H1 (cell line): Measurements from ENCODE around the gene TRMT2B. TPM values are rescaled to one million over a fixed set of nuclear protein-coding genes. Genes with fewer than 3 reads are reported as not detected.

ENCODE experiments used
- CTCF ChIA-PET: fragments of 300-600 bp; sonication (Branson Sonifier 250); formaldehyde crosslinking; loops from one replicate; lab custom pipeline; 2021; ENCODE audit not compliant: partially characterized antibody; lab: Charles Lee
- POLR2A ChIA-PET: fragments of 300-600 bp; sonication (Branson Sonifier 250); formaldehyde crosslinking; loops from one replicate; lab custom pipeline; 2021; ENCODE audit warnings: inconsistent platforms; ENCODE audit not compliant: partially characterized antibody; lab: Charles Lee
- DNase-seq, 2 experiments: peaks; one replicate each; pipeline versions ENCODE4 v3.0.0 to v3.0.0-alpha.2; 2010 to 2022; ENCODE audit warnings: low spot score in 2 of 2, low read depth in 1 of 2, mixed read lengths in 1 of 2
- FAIRE-seq: peaks from 2 replicates; lab custom pipeline; 2011; peaks lifted over from hg19 to GRCh38; lab: Jason Lieb, UNC
- H2AFZ ChIP-seq: 2 replicates; pipeline ENCODE4 v1.8.1; 2012; ENCODE audit warnings: low read length, inconsistent platforms
- H2AK5ac ChIP-seq: 2 replicates; pipeline ENCODE4 v1.6.1; 2013; ENCODE audit warnings: low read depth, low read length
- H2BK120ac ChIP-seq: replicated peaks from 2 replicates; pipeline ENCODE3; 2013; ENCODE audit warnings: low read depth, low read length, inconsistent platforms
- H2BK12ac ChIP-seq: 2 replicates; pipeline ENCODE4 v1.6.1; 2013; ENCODE audit warnings: low read depth, low read length
- H2BK15ac ChIP-seq: 2 replicates; pipeline ENCODE4 v1.6.1; 2013; ENCODE audit warnings: low read length
- H2BK20ac ChIP-seq: 2 replicates; pipeline ENCODE4 v1.6.1; 2013; ENCODE audit warnings: low read length
- H2BK5ac ChIP-seq: 2 replicates; pipeline ENCODE4 v1.6.1; 2013; ENCODE audit warnings: low read depth, low read length
- H3K14ac ChIP-seq: 2 replicates; pipeline ENCODE4 v1.6.1; 2013; ENCODE audit warnings: inconsistent platforms; ENCODE audit not compliant: insufficient read length
- H3K18ac ChIP-seq: 2 replicates; pipeline ENCODE4 v1.6.1; 2013; ENCODE audit warnings: low read length; ENCODE audit errors: extremely low read depth
- H3K23ac ChIP-seq: 2 replicates; pipeline ENCODE4 v1.6.1; 2013; ENCODE audit warnings: inconsistent platforms; ENCODE audit not compliant: insufficient read length
- H3K23me2 ChIP-seq: 2 replicates; pipeline ENCODE4 v1.6.1; 2013; ENCODE audit warnings: low read depth, low read length
- H3K27ac ChIP-seq: 2 replicates; pipeline ENCODE4 v1.6.1; 2011; ENCODE audit warnings: low read depth, low read length, inconsistent platforms
- H3K27me3 ChIP-seq, 4 experiments: replicated peaks in 1 of 4; 1 replicate in 1 of 4; 2 replicates in 3 of 4; pipeline versions ENCODE4 v1.6.1 to v1.8.1; 2011 to 2013; ENCODE audit warnings: low read length in 3 of 4, mild to moderate bottlenecking in 3 of 4, inconsistent platforms in 2 of 4, mixed read lengths in 2 of 4, moderate library complexity in 1 of 4; ENCODE audit not compliant: control insufficient read depth in 3 of 4, insufficient read depth in 3 of 4; ENCODE audit errors: extremely low read depth in 1 of 4
- H3K36me3 ChIP-seq, 4 experiments: 2 replicates each; pipeline versions ENCODE4 v1.6.1 to v1.8.1; 2011 to 2013; ENCODE audit warnings: mild to moderate bottlenecking in 4 of 4, low read length in 3 of 4, moderate library complexity in 2 of 4, control low read depth in 1 of 4, inconsistent platforms in 1 of 4; ENCODE audit not compliant: insufficient read depth in 4 of 4, control insufficient read depth in 2 of 4
- H3K4ac ChIP-seq: replicated peaks from 2 replicates; pipeline ENCODE3; 2013; ENCODE audit warnings: low read length, low read depth, mixed read lengths, inconsistent platforms; ENCODE audit not compliant: insufficient read length
- H3K4me1 ChIP-seq, 4 experiments: replicated peaks in 1 of 4; 1 replicate in 1 of 4; 2 replicates in 3 of 4; pipeline versions ENCODE4 v1.6.1 to v1.8.1; 2011 to 2013; ENCODE audit warnings: low read length in 3 of 4, inconsistent platforms in 2 of 4, mixed read lengths in 1 of 4; ENCODE audit not compliant: insufficient read depth in 4 of 4, control insufficient read depth in 3 of 4
- H3K4me2 ChIP-seq, 2 experiments: 2 replicates each; pipeline versions ENCODE4 v1.6.1 to v1.8.1; 2011 to 2013; ENCODE audit warnings: low read depth in 2 of 2, low read length in 2 of 2, control low read depth in 1 of 2, inconsistent platforms in 1 of 2, mild to moderate bottlenecking in 1 of 2; ENCODE audit not compliant: insufficient read depth in 1 of 2
- H3K4me3 ChIP-seq, 4 experiments: fragments of 200-600, 300-600 bp in 1 of 4; sonication (generic), shearing (Covaris generic), sonication (Bioruptor Twin) in 1 of 4; 2 replicates each; pipeline versions ENCODE4 v1.5.1 to v1.8.1; 2011 to 2016; ENCODE audit warnings: low read length in 4 of 4, low read depth in 3 of 4, control low read depth in 2 of 4, inconsistent platforms in 2 of 4, mild to moderate bottlenecking in 2 of 4, mixed read lengths in 1 of 4, moderate library complexity in 1 of 4; ENCODE audit not compliant: insufficient read depth in 2 of 4; ENCODE audit errors: extremely low read depth in 1 of 4
- H3K56ac ChIP-seq: replicated peaks from 2 replicates; pipeline ENCODE3; 2013; ENCODE audit warnings: low read depth, mild to moderate bottlenecking, mixed read lengths, low read length, inconsistent platforms; ENCODE audit not compliant: insufficient read length
- H3K79me1 ChIP-seq: 2 replicates; pipeline ENCODE4 v1.6.1; 2013; ENCODE audit warnings: low read depth, low read length, control low read depth
- H3K79me2 ChIP-seq, 2 experiments: 2 replicates each; pipeline versions ENCODE4 v1.6.1 to v1.8.1; 2012 to 2013; ENCODE audit warnings: low read length in 2 of 2, mild to moderate bottlenecking in 2 of 2, inconsistent platforms in 1 of 2; ENCODE audit not compliant: insufficient read depth in 2 of 2, control insufficient read depth in 1 of 2
- H3K9ac ChIP-seq, 4 experiments: replicated peaks in 1 of 4; 1 replicate in 1 of 4; 2 replicates in 3 of 4; pipeline versions ENCODE4 v1.6.1 to v1.8.1; 2011 to 2013; ENCODE audit warnings: low read depth in 3 of 4, low read length in 3 of 4, control low read depth in 2 of 4, mild to moderate bottlenecking in 2 of 4, moderate library complexity in 2 of 4, inconsistent platforms in 1 of 4; ENCODE audit errors: extremely low read depth in 1 of 4
- H3K9me3 ChIP-seq, 2 experiments: 2 replicates each; pipeline versions ENCODE4 v1.6.1 to v1.8.1; 2012 to 2013; ENCODE audit warnings: mild to moderate bottlenecking in 2 of 2, moderate library complexity in 2 of 2, control low read depth in 1 of 2, inconsistent platforms in 1 of 2, low read depth in 1 of 2, low read length in 1 of 2, mixed read lengths in 1 of 2; ENCODE audit not compliant: insufficient read depth in 2 of 2
- H4K20me1 ChIP-seq, 2 experiments: replicated peaks in 1 of 2; 2 replicates each; pipeline versions ENCODE3 to v1.8.1; 2011 to 2013; ENCODE audit warnings: inconsistent platforms in 2 of 2, low read length in 2 of 2, mild to moderate bottlenecking in 1 of 2; ENCODE audit not compliant: insufficient read depth in 2 of 2, control insufficient read depth in 1 of 2
- H4K5ac ChIP-seq: 2 replicates; pipeline ENCODE4 v1.6.1; 2013; ENCODE audit warnings: low read length, low read depth, mixed read lengths, inconsistent platforms; ENCODE audit not compliant: insufficient read length
- H4K8ac ChIP-seq: 2 replicates; pipeline ENCODE4 v1.8.0; 2013; ENCODE audit warnings: mild to moderate bottlenecking, moderate library complexity, low read length, inconsistent platforms; ENCODE audit not compliant: insufficient read depth; ENCODE audit errors: extremely low read depth
- H4K91ac ChIP-seq: replicated peaks from 2 replicates; pipeline ENCODE3; 2013; ENCODE audit warnings: low read length, mixed read lengths, inconsistent platforms; ENCODE audit not compliant: insufficient read length
- CEBPB ChIP-seq: IDR thresholded peaks from 2 replicates; pipeline ENCODE4 v1.6.1; 2012; ENCODE audit warnings: low read depth, low read length
- EP300 ChIP-seq, 2 experiments: IDR thresholded peaks; 1 replicate in 1 of 2; 2 replicates in 1 of 2; pipeline ENCODE4 v1.6.1; 2011 to 2012; ENCODE audit warnings: low read depth in 2 of 2, low read length in 2 of 2, mild to moderate bottlenecking in 2 of 2, borderline replicate concordance in 1 of 2, inconsistent platforms in 1 of 2, moderate library complexity in 1 of 2
- GABPA ChIP-seq: IDR thresholded peaks from 2 replicates; pipeline ENCODE4 v1.6.1; 2011; ENCODE audit warnings: mild to moderate bottlenecking, low read length, moderate library complexity, borderline replicate concordance; ENCODE audit not compliant: insufficient read depth
- HDAC2 ChIP-seq, 2 experiments: fragments of 300-600 bp in 1 of 2; sonication (generic) in 1 of 2; IDR thresholded peaks; 2 replicates each; pipeline ENCODE4 v1.6.1; 2011 to 2012; ENCODE audit warnings: low read depth in 2 of 2, low read length in 2 of 2, mild to moderate bottlenecking in 2 of 2, moderate library complexity in 2 of 2, borderline replicate concordance in 1 of 2, inconsistent platforms in 1 of 2
- HDAC6 ChIP-seq: IDR thresholded peaks from one replicate; pipeline ENCODE4 v1.7.1; 2012; ENCODE audit warnings: low read depth, mild to moderate bottlenecking, inconsistent platforms, low read length, moderate library complexity
- PHF8 ChIP-seq: fragments of 200-600 bp; sonication (generic); conservative IDR thresholded peaks from 2 replicates; pipeline ENCODE4 v1.7.1; 2012; ENCODE audit warnings: low read depth, mild to moderate bottlenecking, inconsistent platforms, low read length, moderate library complexity
- RBBP5 ChIP-seq: IDR thresholded peaks from 2 replicates; pipeline ENCODE4 v1.7.1; 2012; ENCODE audit warnings: low read depth, mild to moderate bottlenecking, inconsistent platforms, low read length, moderate library complexity, borderline replicate concordance
- SAP30 ChIP-seq: fragments of 300-600 bp; sonication (generic); IDR thresholded peaks from 2 replicates; pipeline ENCODE4 v1.7.1; 2012; ENCODE audit warnings: low read length, moderate library complexity, mild to moderate bottlenecking, inconsistent platforms; ENCODE audit not compliant: insufficient read depth, insufficient replicate concordance
- SP1 ChIP-seq: IDR thresholded peaks from 2 replicates; pipeline ENCODE4 v1.6.1; 2011; ENCODE audit warnings: low read depth, low read length
- SUZ12 ChIP-seq: fragments of 200-600 bp; sonication (generic); IDR thresholded peaks from 2 replicates; pipeline ENCODE4 v1.6.1; 2012; ENCODE audit warnings: mild to moderate bottlenecking, inconsistent platforms, low read length, moderate library complexity, mixed read lengths
- TCF12 ChIP-seq: IDR thresholded peaks from 2 replicates; pipeline ENCODE4 v1.6.1; 2011; ENCODE audit warnings: low read depth, mild to moderate bottlenecking, low read length
- YY1 ChIP-seq: IDR thresholded peaks from 2 replicates; pipeline ENCODE4 v1.6.1; 2011; ENCODE audit warnings: low read depth, mild to moderate bottlenecking, low read length
- ZNF274 ChIP-seq: IDR thresholded peaks from 2 replicates; pipeline ENCODE4 v1.7.0; 2012; ENCODE audit warnings: low read length, borderline replicate concordance; ENCODE audit errors: extremely low read depth
- polyA plus RNA-seq, 7 experiments: library from polyadenylated mRNA; depleted of rRNA in 3 of 7; stranded (reverse) in 5 of 7; unstranded in 2 of 7; fragments of >200 nt in 5 of 7; fragments of 200-250 nt in 2 of 7; gene quantifications; 1 replicate in 5 of 7; 2 replicates in 1 of 7; 4 replicates in 1 of 7; pipeline versions ENCODE4 v1.2.1 to v1.2.3, GENCODE V29; 2011 to 2013; ENCODE audit warnings: missing spikeins in 2 of 7, mixed read lengths in 2 of 7
- total RNA-seq: library from RNA; stranded (reverse); fragmentation: NEBNext Ultra II Directional; extraction: Animal tissue kit (Norgen Biotek cat#: 25700); gene quantifications from 2 replicates; pipeline ENCODE4 v1.2.1, GENCODE V29; 2021

The TRMT2B gene
- total and polyA plus RNA-seq, 2 of the 8 experiments (the other 6 are each of a cell fraction or from before 2014, with no cell fraction given): 12.1 to 12.4 TPM

- Histone ChIP-seq H3K14ac (no peak overlapping the region), H4K5ac (no peak overlapping the region), H3K9ac (no peak overlapping the region), H3K36me3 (peaks cover 0 to 12% (median 5%) of the 10 kb centered on the region in 4 experiments; a peak in 3 of 8 replicates), H2BK5ac (no peak overlapping the region), H4K20me1 (no peaks in the 10 kb centered on the region), H2BK15ac (no peak overlapping the region), H3K23ac (no peak overlapping the region)
- CTCF ChIA-PET: no interaction called here
- TF ChIP-seq RBBP5: no peak
- no peak for TF ChIP-seq SUZ12
- TF ChIP-seq HDAC2 (IDR thresholded peaks at IDR 0.05; ENCODE audit: borderline replicate concordance in 1 of 2, low read depth in 2 of 2, low read length in 2 of 2): no peak
- no peak for TF ChIP-seq TCF12
- no peak for TF ChIP-seq SP1
- TF ChIP-seq SAP30: no peak
- TF ChIP-seq EP300 (IDR thresholded peaks at IDR 0.05; ENCODE audit: borderline replicate concordance in 1 of 2, low read depth in 2 of 2, low read length in 2 of 2): no peak
- TF ChIP-seq CEBPB: no peak
- TF ChIP-seq PHF8: no peak
- no peak for TF ChIP-seq YY1
- no peak for TF ChIP-seq ZNF274
- no peak for TF ChIP-seq GABPA
- TF ChIP-seq HDAC6: no peak
- TF ChIP-seq, all 59 proteins: peak for 0
- no peaks in the 10 kb centered on the region for H3K79me2 ChIP-seq
- no peaks in the 10 kb centered on the region for H3K9me3 ChIP-seq
- no peaks in the 10 kb centered on the region for H3K23me2 ChIP-seq
- no peak overlapping the region for H4K91ac ChIP-seq
- no peak for DNase-seq
- no peak overlapping the region for H2BK120ac ChIP-seq
- H3K27ac ChIP-seq: no peak overlapping the region
- H2BK20ac ChIP-seq: no peak overlapping the region
- no peak overlapping the region for H4K8ac ChIP-seq
- no peak overlapping the region for H3K4ac ChIP-seq
- no peaks in the 10 kb centered on the region for H3K4me1 ChIP-seq
- no peak overlapping the region for H2BK12ac ChIP-seq
- H3K4me3 ChIP-seq: no peak overlapping the region
- H3K56ac ChIP-seq: no peak overlapping the region
- no peak overlapping the region for H3K18ac ChIP-seq
- no peak overlapping the region for H2AFZ ChIP-seq
- H3K79me1 ChIP-seq: no peaks in the 10 kb centered on the region
- POLR2A ChIA-PET: no interaction called here
- no peak overlapping the region for H2AK5ac ChIP-seq
- no peak overlapping the region for H3K4me2 ChIP-seq
- FAIRE-seq: no peak
- H3K27me3 ChIP-seq: no peaks in the 10 kb centered on the region
These were observed 26.8 kb downstream of the TRMT2B start for GRCh38 chrX:101025126-101025525.
